PFSK-1 (cell line): ENCODE measurements around the gene ZMAT3.

Source experiments
- FOXP2 ChIP-seq: optimal IDR thresholded peaks from 2 replicates; pipeline ENCODE3; 2011; ENCODE audit warnings: borderline replicate concordance, control low read depth, inconsistent platforms; ENCODE audit not compliant: insufficient read depth; ENCODE audit errors: extremely low read length, extremely low read depth
- POLR2AphosphoS5 ChIP-seq: IDR thresholded peaks from 2 replicates; pipeline ENCODE4 v1.6.1; 2012; ENCODE audit warnings: low read depth, mild to moderate bottlenecking, control low read depth, low read length, moderate library complexity
- SIN3A ChIP-seq: IDR thresholded peaks from 2 replicates; pipeline ENCODE4 v1.6.1; 2012; ENCODE audit warnings: mild to moderate bottlenecking, low read length, moderate library complexity, borderline replicate concordance; ENCODE audit not compliant: insufficient read depth
- TAF1 ChIP-seq: IDR thresholded peaks from 2 replicates; pipeline ENCODE4 v1.6.1; 2012; ENCODE audit warnings: low read length, control low read depth, borderline replicate concordance; ENCODE audit not compliant: insufficient read depth
- TF ChIP-seq, protein P1 (sequence below), 2 experiments: IDR thresholded peaks; 2 replicates each; pipeline versions ENCODE4 v1.6.1 to v1.8.0; 2011 to 2012; ENCODE audit warnings: low read depth in 2 of 2, low read length in 2 of 2, control low read depth in 1 of 2, inconsistent platforms in 1 of 2, mild to moderate bottlenecking in 1 of 2, moderate library complexity in 1 of 2; ENCODE audit not compliant: insufficient read depth in 1 of 2

DNA sequence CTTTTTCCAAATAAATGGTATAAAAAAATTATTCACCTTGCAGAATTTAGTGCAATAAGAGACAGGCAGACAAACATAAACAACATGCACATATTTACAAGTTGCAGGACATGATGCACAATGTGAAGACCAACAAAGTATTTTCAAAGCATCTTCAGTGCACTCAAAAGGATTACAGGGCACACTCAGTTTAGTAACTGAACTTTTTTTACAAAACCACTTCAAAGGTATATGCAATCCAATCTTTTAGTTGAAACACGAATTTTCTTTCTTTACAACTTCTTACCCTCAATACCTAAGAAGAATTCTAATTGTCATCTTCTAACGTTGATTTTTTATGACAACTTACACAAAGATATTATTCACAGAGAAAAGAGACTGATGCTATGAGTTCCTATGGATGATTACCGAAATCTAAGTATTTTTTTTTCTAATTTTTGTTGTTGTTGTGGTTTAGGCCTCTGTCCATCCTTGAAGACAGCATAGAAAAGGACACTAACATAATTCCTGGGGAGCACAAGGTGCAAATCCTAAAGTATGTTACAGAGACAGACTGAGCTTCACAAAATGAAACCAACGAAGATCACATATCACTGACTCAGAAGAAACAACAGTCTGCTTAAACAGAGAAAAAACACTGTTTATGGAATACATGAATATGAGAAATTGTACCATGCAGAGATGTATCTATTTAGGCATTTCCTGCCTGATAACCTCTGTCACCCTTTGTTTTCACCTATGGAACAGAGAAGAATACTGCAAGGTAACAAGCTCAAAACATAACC, 50.3 kb downstream of the ZMAT3 start:
- TF ChIP-seq TAF1, result no peak
- TF ChIP-seq POLR2AphosphoS5, result no peak
- TF ChIP-seq, protein P1, sequence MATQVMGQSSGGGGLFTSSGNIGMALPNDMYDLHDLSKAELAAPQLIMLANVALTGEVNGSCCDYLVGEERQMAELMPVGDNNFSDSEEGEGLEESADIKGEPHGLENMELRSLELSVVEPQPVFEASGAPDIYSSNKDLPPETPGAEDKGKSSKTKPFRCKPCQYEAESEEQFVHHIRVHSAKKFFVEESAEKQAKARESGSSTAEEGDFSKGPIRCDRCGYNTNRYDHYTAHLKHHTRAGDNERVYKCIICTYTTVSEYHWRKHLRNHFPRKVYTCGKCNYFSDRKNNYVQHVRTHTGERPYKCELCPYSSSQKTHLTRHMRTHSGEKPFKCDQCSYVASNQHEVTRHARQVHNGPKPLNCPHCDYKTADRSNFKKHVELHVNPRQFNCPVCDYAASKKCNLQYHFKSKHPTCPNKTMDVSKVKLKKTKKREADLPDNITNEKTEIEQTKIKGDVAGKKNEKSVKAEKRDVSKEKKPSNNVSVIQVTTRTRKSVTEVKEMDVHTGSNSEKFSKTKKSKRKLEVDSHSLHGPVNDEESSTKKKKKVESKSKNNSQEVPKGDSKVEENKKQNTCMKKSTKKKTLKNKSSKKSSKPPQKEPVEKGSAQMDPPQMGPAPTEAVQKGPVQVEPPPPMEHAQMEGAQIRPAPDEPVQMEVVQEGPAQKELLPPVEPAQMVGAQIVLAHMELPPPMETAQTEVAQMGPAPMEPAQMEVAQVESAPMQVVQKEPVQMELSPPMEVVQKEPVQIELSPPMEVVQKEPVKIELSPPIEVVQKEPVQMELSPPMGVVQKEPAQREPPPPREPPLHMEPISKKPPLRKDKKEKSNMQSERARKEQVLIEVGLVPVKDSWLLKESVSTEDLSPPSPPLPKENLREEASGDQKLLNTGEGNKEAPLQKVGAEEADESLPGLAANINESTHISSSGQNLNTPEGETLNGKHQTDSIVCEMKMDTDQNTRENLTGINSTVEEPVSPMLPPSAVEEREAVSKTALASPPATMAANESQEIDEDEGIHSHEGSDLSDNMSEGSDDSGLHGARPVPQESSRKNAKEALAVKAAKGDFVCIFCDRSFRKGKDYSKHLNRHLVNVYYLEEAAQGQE (IDR thresholded peaks at IDR 0.05; ENCODE audit: insufficient read depth in 1 of 2, low read depth in 2 of 2, low read length in 2 of 2), result no peak
- TF ChIP-seq SIN3A, result no peak
- no peak for TF ChIP-seq FOXP2
